IMR-90 (cell line): Measurements from ENCODE around the gene LAMA3.

Experiments used
- CEBPB ChIP-seq: IDR thresholded peaks from 2 replicates; pipeline ENCODE4 v1.6.1; 2012; ENCODE audit warnings: low read depth, low read length, improper control_type of control experiment
- CTCF ChIP-seq: conservative IDR thresholded peaks from 2 replicates; pipeline ENCODE4 v1.5.1; 2012; ENCODE audit warnings: mild to moderate bottlenecking, low read depth, low read length, improper control_type of control experiment
- MXI1 ChIP-seq: IDR thresholded peaks from 2 replicates; pipeline ENCODE4 v1.6.1; 2012; ENCODE audit warnings: low read depth, mild to moderate bottlenecking, low read length, moderate library complexity, borderline replicate concordance
- POLR2A ChIP-seq: IDR thresholded peaks from 2 replicates; pipeline ENCODE4 v1.6.1; 2012; ENCODE audit warnings: mild to moderate bottlenecking, low read depth, low read length
- RAD21 ChIP-seq: IDR thresholded peaks from 2 replicates; pipeline ENCODE4 v1.6.1; 2012; ENCODE audit warnings: low read length, improper control_type of control experiment
- RFX5 ChIP-seq: IDR thresholded peaks from 2 replicates; pipeline ENCODE4 v1.8.0; 2012; ENCODE audit warnings: low read depth, mild to moderate bottlenecking, low read length, moderate library complexity

GRCh38 chr18:23876921-23877320, 187.7 kb downstream of the LAMA3 start:
- no peak for TF ChIP-seq CEBPB
- TF ChIP-seq CTCF: no peak
- TF ChIP-seq RAD21: no peak
- TF ChIP-seq POLR2A: no peak
- no peak for TF ChIP-seq RFX5
- no peak for TF ChIP-seq MXI1
